NCI-H2196 (cell line): ENCODE data around the gene ATRNL1.

Experiments used
- DNase-seq: peaks from one replicate; lab custom pipeline; 2025; ENCODE audit not compliant: unreplicated experiment; lab: John Stamatoyannopoulos, UW

ATRNL1 gene

GRCh38 chr10:115604627-115605026 lies 511.5 kb downstream of the ATRNL1 start:
- no peak for DNase-seq

- no peak for DNase-seq
These were observed 512.9 kb downstream of the ATRNL1 start for GRCh38 chr10:115606086-115606485.

GRCh38 chr10:115606741-115607140 lies 513.6 kb downstream of the ATRNL1 start:
- no peak for DNase-seq

GRCh38 chr10:115624448-115624847 lies 531.3 kb downstream of the ATRNL1 start:
- no peak for DNase-seq

GRCh38 chr10:115628616-115629015 lies 535.5 kb downstream of the ATRNL1 start:
- DNase-seq: no peak

GRCh38 chr10:115638246-115638645 lies 545.1 kb downstream of the ATRNL1 start:
- DNase-seq: no peak

- DNase-seq: no peak
These were observed 556.1 kb downstream of the ATRNL1 start for GRCh38 chr10:115649217-115649616.

- no peak for DNase-seq
These were observed 560.3 kb downstream of the ATRNL1 start for GRCh38 chr10:115653473-115653872.

GRCh38 chr10:115654961-115655360 lies 561.8 kb downstream of the ATRNL1 start:
- DNase-seq: no peak

GRCh38 chr10:115657161-115657860 lies 564.1 kb downstream of the ATRNL1 start:
- DNase-seq: no peak

- no peak for DNase-seq
These were observed 566.5 kb downstream of the ATRNL1 start for GRCh38 chr10:115659616-115660015.

- no peak for DNase-seq
These were observed 567.2 kb downstream of the ATRNL1 start for GRCh38 chr10:115660391-115660790.

- DNase-seq: no peak
These were observed 569.3 kb downstream of the ATRNL1 start for GRCh38 chr10:115662422-115662821.

GRCh38 chr10:115665549-115665948 lies 572.4 kb downstream of the ATRNL1 start:
- no peak for DNase-seq

GRCh38 chr10:115674496-115674895 lies 581.3 kb downstream of the ATRNL1 start:
- no peak for DNase-seq

- DNase-seq: no peak
These were observed 603.6 kb downstream of the ATRNL1 start for GRCh38 chr10:115696747-115697146.

- no peak for DNase-seq
These were observed 612.9 kb downstream of the ATRNL1 start for GRCh38 chr10:115706026-115706425.

- DNase-seq: no peak
These were observed 613.4 kb downstream of the ATRNL1 start for GRCh38 chr10:115706488-115707076.

- no peak for DNase-seq
These were observed 617.0 kb downstream of the ATRNL1 start for GRCh38 chr10:115710136-115710535.

- DNase-seq: no peak
These were observed 618.1 kb downstream of the ATRNL1 start for GRCh38 chr10:115711306-115711705.

- no peak for DNase-seq
These were observed 627.0 kb downstream of the ATRNL1 start for GRCh38 chr10:115720121-115720520.

GRCh38 chr10:115727129-115727528 lies 634.0 kb downstream of the ATRNL1 start:
- no peak for DNase-seq

GRCh38 chr10:115744089-115744488 lies 650.9 kb downstream of the ATRNL1 start:
- no peak for DNase-seq
